Neural crest cell (in vitro differentiated cells): ENCODE data around the gene ZDHHC9. TPM values are rescaled to one million over a fixed set of nuclear protein-coding genes. Genes with fewer than 3 reads are reported as not detected.
A peak's percentile ranks its signal among the peaks of the same experiment; 100 is the strongest.

ENCODE experiments used
- DNase-seq: peaks from one replicate; pipeline ENCODE4 v3.0.0; 2021; ENCODE audit warnings: low read depth, mixed read lengths, low spot score
- H3K27ac Mint-ChIP-seq: one replicate; pipeline ENCODE4 v1.8.0; 2021; ENCODE audit warnings: mild to moderate bottlenecking, mixed read lengths; ENCODE audit not compliant: unreplicated experiment
- H3K27me3 Mint-ChIP-seq: 2 replicates; pipeline ENCODE4 v1.8.0; 2021; ENCODE audit warnings: low read depth, mild to moderate bottlenecking, mixed read lengths
- H3K36me3 Mint-ChIP-seq: 2 replicates; pipeline ENCODE4 v1.8.0; 2021; ENCODE audit warnings: low read depth, mild to moderate bottlenecking, mixed read lengths
- H3K4me1 Mint-ChIP-seq: 2 replicates; pipeline ENCODE4 v1.8.0; 2021; ENCODE audit warnings: mixed read lengths
- H3K4me3 Mint-ChIP-seq: one replicate; pipeline ENCODE4 v1.8.0; 2021; ENCODE audit warnings: mild to moderate bottlenecking, mixed read lengths
- H3K9me3 Mint-ChIP-seq: 2 replicates; pipeline ENCODE4 v1.8.0; 2021; ENCODE audit warnings: mixed read lengths
- CTCF ChIP-seq: fragments of 200-600 bp; sonication (generic); conservative IDR thresholded peaks from 2 replicates; pipeline ENCODE4 v1.5.0; 2021; ENCODE audit warnings: antibody characterized with exemption, mild to moderate bottlenecking
- total RNA-seq: library from RNA; stranded (reverse); gene quantifications from 2 replicates; pipeline ENCODE4 v1.2.1, GENCODE V29; 2021

The ZDHHC9 gene
- total RNA-seq, 1 donor from 2014 or later = 25.0 TPM

GRCh38 chrX:129755779-129756650 is 87.7 kb downstream of the ZDHHC9 start:
- Mint-ChIP-seq H3K27me3 (no peaks in the 10 kb centered on the region), H3K36me3 (no peaks in the 10 kb centered on the region), H3K27ac (no peak overlapping the region), H3K4me1 (no peaks in the 10 kb centered on the region), H3K4me3 (no peak overlapping the region), H3K9me3 (no peaks in the 10 kb centered on the region)
- no peak for DNase-seq
- no peak for TF ChIP-seq CTCF

GRCh38 chrX:129754056-129755024 is 89.3 kb downstream of the ZDHHC9 start:
- Mint-ChIP-seq H3K4me1 (no peaks in the 10 kb centered on the region), H3K27ac (no peak overlapping the region), H3K27me3 (no peaks in the 10 kb centered on the region), H3K4me3 (no peak overlapping the region), H3K36me3 (no peaks in the 10 kb centered on the region), H3K9me3 (no peaks in the 10 kb centered on the region)
- no peak for DNase-seq
- peak; percentile 21 for TF ChIP-seq CTCF

Other genes starting within 250 kb of the ZDHHC9 start
- 1.2 and 1.3 TPM in 2 replicates for gene APLN, start 188.9 kb downstream of the ZDHHC9 start, total RNA-seq
- gene XPNPEP2, start 104.9 kb downstream of the ZDHHC9 start, total RNA-seq = 0.32 and 0.40 TPM in 2 replicates
- not detected in 2 replicates for gene SASH3, start 63.9 kb downstream of the ZDHHC9 start, total RNA-seq
- 24.1 and 26.3 TPM in 2 replicates for gene UTP14A, start 62.3 kb upstream of the ZDHHC9 start, total RNA-seq
- 46.2 and 53.7 TPM in 2 replicates for gene BCORL1, start 138.7 kb upstream of the ZDHHC9 start, total RNA-seq